Right kidney (tissue), 1 donor: ENCODE data around the gene PIGQ.

Experiments
- DNase-seq: peaks from one replicate; pipeline ENCODE4 v3.0.0-alpha.2; 2016

The PIGQ gene

GRCh38 chr16:598823-599739 is 29.3 kb downstream of the PIGQ start:
- no peak for DNase-seq

DNA sequence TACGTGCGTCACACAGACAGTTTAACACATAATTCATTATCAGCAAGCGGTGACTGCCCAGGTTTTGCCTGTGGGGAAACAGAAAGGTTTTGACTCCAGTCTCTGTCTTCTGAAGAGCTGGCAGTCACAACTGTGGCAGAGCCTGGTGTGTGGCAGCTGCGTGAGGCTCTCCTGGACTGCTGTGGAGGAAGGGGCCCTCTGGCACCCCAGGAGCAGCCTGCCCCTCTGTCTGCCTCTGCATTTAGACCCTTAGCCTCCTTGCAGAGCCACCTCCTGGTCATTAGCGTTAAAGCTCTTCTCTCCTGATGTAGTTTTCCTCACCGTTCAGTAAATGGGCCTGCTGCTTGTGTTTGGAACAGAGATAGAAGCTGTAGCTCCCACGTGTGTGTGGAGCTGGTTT is 31.0 kb downstream of the PIGQ start:
- DNase-seq: no peak

DNA sequence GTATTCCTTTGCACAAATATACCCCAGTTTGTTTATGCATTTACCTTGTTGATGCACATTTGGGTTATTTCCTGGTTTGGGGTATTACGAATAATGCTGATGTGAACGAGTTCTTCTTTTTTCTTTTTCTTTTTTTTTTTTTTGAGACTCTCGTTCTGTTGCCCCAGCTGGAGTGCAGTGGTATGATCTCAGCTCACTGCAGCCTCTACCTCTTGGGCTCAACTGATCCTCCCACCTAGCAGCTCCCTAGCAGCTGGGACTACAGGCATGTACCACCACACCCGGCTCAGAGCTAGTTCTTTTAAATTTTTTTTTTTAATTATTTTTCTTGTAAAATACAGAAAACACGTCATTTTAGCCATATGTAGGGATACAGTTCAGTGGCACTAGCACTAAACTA is 34.2 kb downstream of the PIGQ start:
- DNase-seq: no peak

- no peak for DNase-seq
Measured at GRCh38 chr16:606656-607307, 37.0 kb downstream of the PIGQ start.

DNA sequence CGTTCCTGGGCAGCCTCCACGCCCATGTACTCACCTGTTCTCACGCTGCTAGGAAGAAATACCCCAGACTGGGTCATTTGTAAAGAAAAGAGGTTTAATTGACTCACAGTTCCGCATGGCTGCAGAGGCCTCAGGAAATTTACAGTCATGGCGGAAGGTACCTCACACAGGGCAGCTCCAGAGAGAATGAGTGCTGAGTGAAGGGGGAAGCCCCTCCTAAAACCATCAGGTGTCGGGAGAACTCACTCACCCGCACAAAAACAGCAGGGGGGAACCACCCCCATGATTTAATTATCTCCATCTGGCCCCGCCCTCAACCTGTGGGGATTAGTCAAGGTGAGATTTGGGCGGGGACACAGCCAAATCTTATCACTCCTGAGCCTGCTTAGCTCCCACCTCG is 38.3 kb downstream of the PIGQ start:
- DNase-seq: no peak

GRCh38 chr16:609316-609715 is 39.5 kb downstream of the PIGQ start:
- no peak for DNase-seq

DNA sequence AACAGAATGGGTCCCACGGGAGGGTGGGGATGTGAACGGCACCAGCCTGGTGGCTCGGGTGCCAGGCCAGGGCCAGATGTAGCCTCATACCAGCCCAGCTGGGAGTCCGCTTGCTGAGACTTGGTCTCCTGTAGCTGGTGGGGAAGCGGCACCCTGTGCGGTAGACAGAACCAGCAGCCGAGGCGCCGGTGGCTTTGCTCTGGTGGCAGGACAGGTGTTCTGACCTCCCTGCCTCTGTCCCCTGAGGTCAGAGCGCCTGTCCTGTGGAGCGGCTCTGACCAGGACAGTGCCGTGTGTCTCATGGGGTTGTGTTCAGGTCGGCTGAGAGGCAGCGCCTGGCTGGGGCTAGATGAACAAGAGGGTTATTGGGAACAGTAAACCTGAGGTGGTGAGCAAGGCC is 40.2 kb downstream of the PIGQ start:
- no peak for DNase-seq

DNA sequence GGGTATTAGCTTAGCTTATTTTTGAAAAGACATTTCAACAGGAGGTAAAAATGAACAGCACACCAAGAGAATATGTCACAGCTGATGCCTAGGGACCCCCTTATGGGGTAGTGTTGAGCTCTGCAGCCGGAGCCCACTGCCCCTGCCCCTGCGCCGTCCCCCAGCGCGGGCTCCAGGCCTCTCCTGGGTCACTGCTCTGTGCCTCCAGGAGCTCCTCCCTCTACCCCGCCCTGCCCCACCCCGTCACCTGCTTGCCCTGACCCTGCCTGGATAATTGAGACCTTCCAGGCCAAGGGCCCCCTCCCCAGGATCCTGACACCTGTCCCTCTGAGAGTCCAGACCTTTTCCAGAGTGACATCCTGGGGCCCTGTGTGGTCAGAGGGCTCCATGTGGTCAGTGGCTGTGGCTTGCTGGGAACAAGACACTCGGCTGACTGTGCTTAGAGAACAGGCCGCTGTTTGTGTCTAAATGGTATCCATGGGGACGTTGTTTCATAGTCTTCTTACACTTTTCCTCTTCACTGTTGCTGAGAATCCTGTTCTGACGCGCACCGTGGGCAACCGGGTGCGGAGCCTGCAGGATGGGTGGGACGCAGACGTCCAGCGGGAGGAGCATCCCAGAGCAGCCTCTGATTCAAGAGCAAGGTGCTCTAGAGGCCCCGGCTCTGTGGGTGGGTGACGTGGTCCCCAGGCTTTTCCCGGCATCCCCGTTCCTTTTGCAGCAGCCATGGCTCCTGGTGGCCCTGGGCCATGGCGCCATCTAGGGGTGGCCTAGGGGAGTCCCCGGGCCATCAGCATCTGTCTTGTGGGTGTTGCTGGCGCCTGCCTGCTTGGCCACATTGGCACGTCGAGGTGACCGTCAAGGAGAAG is 41.0 kb downstream of the PIGQ start:
- DNase-seq: no peak

GRCh38 chr16:615122-615521 is 45.4 kb downstream of the PIGQ start:
- DNase-seq: no peak

- no peak for DNase-seq
Measured at GRCh38 chr16:616733-617586, 47.2 kb downstream of the PIGQ start.

GRCh38 chr16:617855-618254 is 48.1 kb downstream of the PIGQ start:
- DNase-seq: no peak

GRCh38 chr16:619476-620100 is 49.8 kb downstream of the PIGQ start:
- DNase-seq: no peak

GRCh38 chr16:620700-621525 is 51.1 kb downstream of the PIGQ start:
- DNase-seq: no peak

GRCh38 chr16:621526-622105 is 51.8 kb downstream of the PIGQ start:
- no peak for DNase-seq

- no peak for DNase-seq
Measured at GRCh38 chr16:622920-623280, 53.1 kb downstream of the PIGQ start.

GRCh38 chr16:624526-625070 is 54.8 kb downstream of the PIGQ start:
- DNase-seq: no peak

DNA sequence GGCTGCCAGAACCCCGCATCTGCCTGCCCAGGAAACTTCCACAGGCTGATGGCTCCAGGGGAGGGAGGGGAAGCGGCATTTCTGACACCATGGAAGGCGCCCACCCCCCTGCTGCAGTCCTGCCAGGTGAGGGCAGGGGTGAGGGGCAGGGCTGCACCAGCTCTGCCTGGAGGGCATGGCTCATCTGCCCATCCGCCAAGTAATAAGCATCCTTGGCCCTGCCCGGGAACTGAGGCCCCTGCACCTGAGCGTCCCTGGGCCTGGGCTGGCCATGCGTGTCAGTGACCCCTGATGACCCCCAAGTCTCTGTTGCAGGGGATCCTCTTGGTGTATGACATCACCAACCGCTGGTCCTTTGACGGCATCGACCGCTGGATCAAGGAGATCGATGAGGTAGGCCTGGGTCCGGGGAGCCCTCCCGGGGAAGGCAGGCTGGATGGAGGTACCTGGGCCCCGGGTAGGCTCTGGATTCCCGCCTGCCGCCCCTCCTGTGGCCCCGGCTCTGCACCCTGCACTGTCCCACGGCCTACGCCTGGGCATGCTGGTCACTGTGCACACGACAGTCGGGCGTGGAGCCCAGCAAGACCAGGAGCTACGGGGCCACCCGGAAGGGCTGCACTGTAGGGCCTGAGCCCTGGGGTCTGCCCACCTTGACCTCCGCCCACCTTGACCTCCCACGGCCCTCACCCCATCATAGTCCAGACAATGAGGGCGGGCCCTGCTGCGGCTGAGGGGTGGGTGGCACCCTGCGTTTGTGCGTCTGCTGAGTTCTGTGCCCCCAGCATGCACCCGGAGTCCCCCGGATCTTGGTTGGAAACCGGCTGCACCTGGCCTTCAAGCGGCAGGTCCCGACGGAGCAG is 55.6 kb downstream of the PIGQ start:
- no peak for DNase-seq

- DNase-seq: no peak
Measured at GRCh38 chr16:625977-626765, 56.4 kb downstream of the PIGQ start.
